ENCODE measurements around the gene C3. TPM values are rescaled to one million over a fixed set of nuclear protein-coding genes. Genes with fewer than 3 reads are reported as not detected.

Gene C3
- total RNA-seq, 2 donors from 2014 or later = 320 to 382 TPM

DNA sequence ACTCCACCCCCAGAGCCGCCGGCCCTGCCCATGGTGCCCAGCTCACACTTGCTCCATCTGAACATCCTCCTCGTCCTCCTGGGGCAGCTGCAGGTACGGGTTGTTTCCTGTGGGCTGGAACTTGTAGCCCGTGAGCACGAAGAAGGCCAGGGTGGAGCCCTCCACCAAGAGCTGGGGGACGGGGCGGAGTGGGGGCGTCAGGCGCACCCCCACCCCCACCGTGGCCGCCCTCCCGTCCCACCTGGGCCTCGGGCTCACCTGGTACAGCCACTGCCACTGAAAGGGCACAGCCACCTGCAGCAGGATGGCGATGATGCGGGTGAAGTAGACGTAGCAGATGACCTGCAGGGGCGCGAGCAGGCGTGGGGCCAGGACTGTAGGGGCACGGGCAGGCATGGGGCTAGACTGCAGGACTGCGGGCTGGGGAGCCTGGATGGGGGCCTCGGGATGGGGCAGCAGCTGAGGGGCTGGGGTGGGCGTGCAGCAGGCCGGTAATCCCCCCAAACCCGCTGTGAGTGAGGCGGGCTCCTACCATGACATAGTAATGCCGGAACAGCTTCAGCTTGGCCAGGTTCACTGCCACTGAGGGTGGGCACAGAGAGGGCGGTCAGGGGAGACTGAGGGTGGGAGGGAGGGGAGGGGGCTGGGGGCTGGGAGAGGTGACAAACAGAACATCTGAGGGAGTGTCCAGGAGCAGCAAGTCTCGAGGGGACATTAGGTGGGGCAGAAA is 10.7 kb upstream of the C3 start:
- 86 to 91% methylated on average over 19 to 29 of the region's 30 CpGs for WGBS, 2 donors
- Histone ChIP-seq H3K27ac (peak overlapping the region in 2 of 4 donors; percentile 69 to 86), H3K4me1 (peaks cover 37% of the 10 kb centered on the region), H3K36me3 (replicated peaks in 1 of 2; ENCODE audit: insufficient read depth in 1 of 2, low read depth in 2 of 2) (peaks cover 0 to 8% of the 10 kb centered on the region in 2 donors), H3K27me3 (no peaks in the 10 kb centered on the region), H3K9me3 (no peaks in the 10 kb centered on the region), H3K4me3 (no peak overlapping the region)
- TF ChIP-seq, protein P1, sequence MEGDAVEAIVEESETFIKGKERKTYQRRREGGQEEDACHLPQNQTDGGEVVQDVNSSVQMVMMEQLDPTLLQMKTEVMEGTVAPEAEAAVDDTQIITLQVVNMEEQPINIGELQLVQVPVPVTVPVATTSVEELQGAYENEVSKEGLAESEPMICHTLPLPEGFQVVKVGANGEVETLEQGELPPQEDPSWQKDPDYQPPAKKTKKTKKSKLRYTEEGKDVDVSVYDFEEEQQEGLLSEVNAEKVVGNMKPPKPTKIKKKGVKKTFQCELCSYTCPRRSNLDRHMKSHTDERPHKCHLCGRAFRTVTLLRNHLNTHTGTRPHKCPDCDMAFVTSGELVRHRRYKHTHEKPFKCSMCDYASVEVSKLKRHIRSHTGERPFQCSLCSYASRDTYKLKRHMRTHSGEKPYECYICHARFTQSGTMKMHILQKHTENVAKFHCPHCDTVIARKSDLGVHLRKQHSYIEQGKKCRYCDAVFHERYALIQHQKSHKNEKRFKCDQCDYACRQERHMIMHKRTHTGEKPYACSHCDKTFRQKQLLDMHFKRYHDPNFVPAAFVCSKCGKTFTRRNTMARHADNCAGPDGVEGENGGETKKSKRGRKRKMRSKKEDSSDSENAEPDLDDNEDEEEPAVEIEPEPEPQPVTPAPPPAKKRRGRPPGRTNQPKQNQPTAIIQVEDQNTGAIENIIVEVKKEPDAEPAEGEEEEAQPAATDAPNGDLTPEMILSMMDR (IDR thresholded peaks at IDR 0.05) = no peak
- TF ChIP-seq POLR2A (IDR thresholded peaks at IDR 0.05) = no peak
- ATAC-seq (peak; percentile 2), DNase-seq (no peak)
- intact Hi-C loops (cut with DNase I) = no loop called here

DNA sequence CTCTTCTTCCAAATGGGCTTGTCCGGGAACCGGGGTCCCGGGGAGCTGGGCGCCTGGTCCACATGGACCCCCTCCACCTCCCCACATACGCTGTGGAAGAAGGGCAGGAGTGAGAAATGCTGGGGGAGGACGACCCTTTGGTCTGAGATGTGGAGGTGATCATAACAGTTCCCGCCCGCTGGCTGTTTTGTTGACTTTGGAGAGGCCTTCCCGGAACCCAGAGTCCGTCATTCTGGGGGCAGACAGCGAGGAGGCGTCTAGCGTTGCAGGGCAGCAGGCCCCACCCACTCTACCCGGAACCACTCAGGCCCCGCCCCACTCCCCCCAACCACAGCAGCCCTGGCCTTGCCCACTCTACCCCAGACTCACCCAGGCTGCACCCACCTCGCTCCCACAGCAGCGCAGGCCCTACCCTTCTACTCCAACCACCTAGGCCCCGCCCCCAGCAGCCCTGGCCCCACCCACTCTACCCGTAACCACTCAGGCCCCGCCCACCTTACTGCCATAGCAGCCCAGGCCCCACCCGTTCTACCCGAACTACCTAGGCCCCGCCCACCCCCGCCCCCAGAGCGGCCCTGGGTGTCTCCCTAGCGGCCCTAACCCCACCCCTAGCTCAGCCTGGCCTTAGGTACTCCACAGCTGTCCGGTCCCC is 9.8 kb upstream of the C3 start:
- Histone ChIP-seq H3K4me1 (peaks cover 37% of the 10 kb centered on the region), H3K36me3 (replicated peaks in 1 of 2; ENCODE audit: insufficient read depth in 1 of 2, low read depth in 2 of 2) (peaks cover 0 to 8% of the 10 kb centered on the region in 2 donors), H3K27ac (peak overlapping the region in 2 of 4 donors; percentile 69 to 86), H3K27me3 (no peaks in the 10 kb centered on the region), H3K4me3 (no peak overlapping the region), H3K9me3 (no peaks in the 10 kb centered on the region)
- intact Hi-C loops (cut with DNase I) = no loop called here
- ATAC-seq (peak; percentile 73), DNase-seq (peak; percentile 78 to 93 (median 84))
- WGBS, 2 donors = 59 to 61% methylated on average over 21 to 25 of the region's 27 CpGs
- TF ChIP-seq POLR2A (IDR thresholded peaks at IDR 0.05) = peak in 1 of 3 donors; percentile 51
- TF ChIP-seq, protein P1 (IDR thresholded peaks at IDR 0.05) = no peak

DNA sequence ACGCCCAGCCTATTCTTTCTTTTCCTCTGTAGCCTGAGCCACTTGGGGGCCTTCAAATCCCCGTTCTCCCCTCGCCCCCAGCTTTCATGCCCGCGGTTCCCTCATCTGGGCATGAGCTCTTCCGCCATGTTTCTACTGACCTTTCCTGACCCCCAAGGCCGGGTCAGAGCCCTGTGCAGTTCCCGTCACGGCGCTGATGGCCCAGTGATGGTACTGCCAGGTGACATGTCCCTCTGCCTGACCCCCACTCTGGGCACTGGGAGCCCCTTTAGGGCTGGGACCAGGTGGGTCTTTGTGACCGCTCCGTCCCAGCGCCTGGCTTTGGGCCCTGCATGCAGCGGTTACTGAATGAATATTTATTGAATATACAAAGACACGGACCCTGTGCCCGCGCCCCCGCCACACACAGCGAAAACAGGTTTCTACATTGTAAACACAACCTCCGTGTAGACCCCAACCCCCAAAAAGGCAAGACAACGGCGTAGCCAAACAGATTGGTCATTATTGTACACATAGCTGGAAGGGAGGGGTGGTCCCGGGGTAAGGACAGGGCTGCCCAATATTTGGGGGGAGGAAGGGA is 9.2 kb upstream of the C3 start:
- intact Hi-C loops (cut with DNase I) = no loop called here
- no peak overlapping the region for H3K4me3 ChIP-seq
- WGBS, 2 donors = 80 to 86% methylated on average over 21 to 23 of the region's 23 CpGs
- DNase-seq (no peak), ATAC-seq (no peak)
- no peaks in the 10 kb centered on the region for H3K27me3 ChIP-seq
- peaks cover 0 to 8% of the 10 kb centered on the region in 2 donors for H3K36me3 ChIP-seq (replicated peaks in 1 of 2; ENCODE audit: insufficient read depth in 1 of 2, low read depth in 2 of 2)
- H3K9me3 ChIP-seq = no peaks in the 10 kb centered on the region
- H3K4me1 ChIP-seq = peaks cover 39% of the 10 kb centered on the region
- H3K27ac ChIP-seq = peak overlapping the region in 2 of 4 donors; percentile 69 to 86
- TF ChIP-seq POLR2A (IDR thresholded peaks at IDR 0.05) = no peak
- TF ChIP-seq, protein P1 (IDR thresholded peaks at IDR 0.05) = no peak

DNA sequence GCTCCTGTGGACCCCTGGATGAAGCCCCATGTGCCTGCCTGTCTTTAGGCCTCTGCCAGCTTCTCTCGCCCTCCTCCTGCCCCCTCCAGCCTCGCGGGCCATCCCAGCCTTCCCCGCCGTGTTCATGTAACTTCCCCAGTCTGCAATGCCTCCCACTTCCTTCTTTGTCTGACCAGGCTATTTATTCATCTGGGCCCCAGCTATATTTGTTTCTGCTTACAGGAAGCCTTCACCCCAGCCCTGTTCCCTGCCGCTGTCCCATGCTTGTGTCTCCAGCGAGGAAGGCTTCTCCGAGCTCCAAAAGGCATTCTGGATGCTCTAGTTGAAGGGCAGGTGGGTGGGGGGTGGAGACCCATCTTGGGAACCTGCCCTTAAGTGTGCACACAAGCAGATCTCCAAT is 7.9 kb upstream of the C3 start:
- 42 to 68% methylated on average over 8 of the region's 8 CpGs for WGBS, 2 donors
- Histone ChIP-seq H3K4me1 (peaks cover 52% of the 10 kb centered on the region), H3K27me3 (no peaks in the 10 kb centered on the region), H3K4me3 (no peak overlapping the region), H3K36me3 (replicated peaks in 1 of 2; ENCODE audit: insufficient read depth in 1 of 2, low read depth in 2 of 2) (peaks cover 0 to 6% of the 10 kb centered on the region in 2 donors), H3K27ac (peak overlapping the region in 2 of 4 donors; percentile 6 to 86), H3K9me3 (no peaks in the 10 kb centered on the region)
- DNase-seq (peak in 1 of 4 donors; percentile 53), ATAC-seq (no peak)
- TF ChIP-seq, protein P1 (IDR thresholded peaks at IDR 0.05) = no peak
- TF ChIP-seq POLR2A (IDR thresholded peaks at IDR 0.05) = no peak
- intact Hi-C loops (cut with DNase I) = no loop called here
